Suprapubic skin (tissue), 4 donors: ENCODE measurements around the gene GOLGA6A. TPM values are rescaled to one million over a fixed set of nuclear protein-coding genes. Genes with fewer than 3 reads are reported as not detected.

ENCODE experiments used
- DNase-seq, 2 donors: peaks; one replicate each; pipeline ENCODE4 v3.0.0-alpha.2; 2019; ENCODE audit warnings: low spot score in 2 of 2
- H3K27ac ChIP-seq: fragments of 200-600 bp; sonication (generic); one replicate; pipeline ENCODE4 v1.5.1; 2019
- H3K27me3 ChIP-seq: fragments of 200-600 bp; sonication (generic); one replicate; pipeline ENCODE4 v1.5.1; 2019
- H3K36me3 ChIP-seq: fragments of 200-600 bp; sonication (generic); one replicate; pipeline ENCODE4 v1.5.1; 2019
- H3K4me1 ChIP-seq: fragments of 200-600 bp; sonication (generic); one replicate; pipeline ENCODE4 v1.5.1; 2019
- H3K4me3 ChIP-seq: fragments of 200-600 bp; sonication (generic); one replicate; pipeline ENCODE4 v1.5.1; 2019; ENCODE audit warnings: mild to moderate bottlenecking
- H3K9me3 ChIP-seq: fragments of 200-600 bp; sonication (generic); one replicate; pipeline ENCODE4 v1.5.1; 2019
- CTCF ChIP-seq, 2 donors: fragments of 200-600 bp in 1 of 2; fragments of 450-650 bp in 1 of 2; sonication (generic) in 1 of 2; IDR thresholded peaks; one replicate each; pipeline ENCODE4 v1.5.1; 2016 to 2019; ENCODE audit warnings: antibody characterized with exemption in 2 of 2, mild to moderate bottlenecking in 1 of 2, moderate library complexity in 1 of 2
- EP300 ChIP-seq: sonication (generic); formaldehyde crosslinking; IDR thresholded peaks from one replicate; pipeline ENCODE4 v1.6.1; 2017; ENCODE audit warnings: antibody characterized with exemption
- POLR2A ChIP-seq, 2 donors: fragments of 450-650 bp; IDR thresholded peaks; one replicate each; pipeline ENCODE4 v1.6.1; 2017; ENCODE audit warnings: antibody characterized with exemption in 2 of 2, mild to moderate bottlenecking in 2 of 2, moderate library complexity in 2 of 2
- POLR2AphosphoS5 ChIP-seq, 3 donors: sonication (generic); formaldehyde crosslinking; IDR thresholded peaks; one replicate each; pipeline ENCODE4 v1.6.1; 2017; ENCODE audit warnings: antibody characterized with exemption in 3 of 3
- WGBS: methylation state at CpG from one replicate; pipeline ENCODE4 v1.1.5; 2018; 5-methylcytosine and 5-hydroxymethylcytosine counted together
- total RNA-seq, 4 donors: library from RNA; depleted of rRNA; stranded (reverse); fragments of >200 nt; gene quantifications; one replicate each; pipeline ENCODE4 v1.1.0, GENCODE V29; 2016

Gene GOLGA6A
- total RNA-seq, 4 donors from 2014 or later: 0.21 to 3.9 (median 1.7) TPM

GRCh38 chr15:74042603-74043424, 39.5 kb downstream of the GOLGA6A start:
- Histone ChIP-seq H3K4me1 (peaks cover 47% of the 10 kb centered on the region), H3K27me3 (no peaks in the 10 kb centered on the region), H3K36me3 (peaks cover 30% of the 10 kb centered on the region), H3K9me3 (no peaks in the 10 kb centered on the region), H3K27ac (no peak overlapping the region), H3K4me3 (no peak overlapping the region)
- WGBS: 86% methylated on average over 8 of the region's 11 CpGs
- no peak for TF ChIP-seq CTCF (IDR thresholded peaks at IDR 0.05)
- no peak for TF ChIP-seq EP300
- no peak for TF ChIP-seq POLR2AphosphoS5 (IDR thresholded peaks at IDR 0.05)
- TF ChIP-seq POLR2A (IDR thresholded peaks at IDR 0.05): no peak
- DNase-seq: peak in 1 of 2 donors; percentile 38

- H3K27me3 ChIP-seq: no peaks in the 10 kb centered on the region
- peak overlapping the region; percentile 9 for H3K27ac ChIP-seq
- H3K36me3 ChIP-seq: peaks cover 39% of the 10 kb centered on the region
- peak in 1 of 2 donors; percentile 56 for DNase-seq
- H3K4me1 ChIP-seq: peaks cover 39% of the 10 kb centered on the region
- WGBS: 90% methylated on average over 7 of the region's 8 CpGs
- TF ChIP-seq EP300 (no peak), CTCF (IDR thresholded peaks at IDR 0.05) (no peak), POLR2AphosphoS5 (IDR thresholded peaks at IDR 0.05) (no peak), POLR2A (IDR thresholded peaks at IDR 0.05) (no peak)
- H3K4me3 ChIP-seq: no peak overlapping the region
- H3K9me3 ChIP-seq: no peaks in the 10 kb centered on the region
These were observed 40.4 kb downstream of the GOLGA6A start for GRCh38 chr15:74041777-74042435.

- no peaks in the 10 kb centered on the region for H3K27me3 ChIP-seq
- 66% methylated on average over 10 of the region's 10 CpGs for WGBS
- H3K9me3 ChIP-seq: no peaks in the 10 kb centered on the region
- TF ChIP-seq POLR2AphosphoS5 (IDR thresholded peaks at IDR 0.05): no peak
- no peak for TF ChIP-seq EP300
- TF ChIP-seq CTCF (IDR thresholded peaks at IDR 0.05): no peak
- TF ChIP-seq POLR2A (IDR thresholded peaks at IDR 0.05): no peak
- H3K36me3 ChIP-seq: peaks cover 44% of the 10 kb centered on the region
- H3K27ac ChIP-seq: peak overlapping the region; percentile 79
- H3K4me1 ChIP-seq: peaks cover 36% of the 10 kb centered on the region
- DNase-seq: peak in 1 of 2 donors; percentile 48
- no peak overlapping the region for H3K4me3 ChIP-seq
These were observed 41.0 kb downstream of the GOLGA6A start for GRCh38 chr15:74041311-74041756.

GRCh38 chr15:74040109-74040850, 42.1 kb downstream of the GOLGA6A start:
- H3K36me3 ChIP-seq: peaks cover 55% of the 10 kb centered on the region
- 75% methylated on average over 7 of the region's 7 CpGs for WGBS
- no peaks in the 10 kb centered on the region for H3K9me3 ChIP-seq
- DNase-seq: peak in 1 of 2 donors; percentile 69
- TF ChIP-seq EP300 (no peak), POLR2AphosphoS5 (IDR thresholded peaks at IDR 0.05) (no peak), POLR2A (IDR thresholded peaks at IDR 0.05) (no peak), CTCF (IDR thresholded peaks at IDR 0.05) (no peak)
- H3K27me3 ChIP-seq: no peaks in the 10 kb centered on the region
- peak overlapping the region; percentile 79 for H3K27ac ChIP-seq
- peaks cover 36% of the 10 kb centered on the region for H3K4me1 ChIP-seq
- no peak overlapping the region for H3K4me3 ChIP-seq
